B cell (primary cell): ENCODE results near the gene PPP1R13B. TPM values are rescaled to one million over a fixed set of nuclear protein-coding genes. Genes with fewer than 3 reads are reported as not detected.

ENCODE experiments used
- ATAC-seq: fragments of 200-7000 bp; cut with Tn5 transposase; one replicate; pipeline ENCODE4 v1.10.0; 2021; ENCODE audit warnings: low read depth, mild to moderate bottlenecking, moderate number of reproducible peaks, moderate library complexity
- CTCF ChIA-PET: fragments of 350-600 bp; sonication (Branson Sonifier 250); formaldehyde crosslinking; loops from one replicate; lab custom pipeline; 2021; ENCODE audit warnings: antibody characterized with exemption, inconsistent platforms; lab: Charles Lee
- POLR2A ChIA-PET: fragments of 350-600 bp; sonication (Branson Sonifier 250); formaldehyde crosslinking; loops from one replicate; lab custom pipeline; 2021; ENCODE audit warnings: antibody characterized with exemption; lab: Charles Lee
- DNase-seq: peaks from one replicate; pipeline ENCODE4 v3.0.0; 2013
- H2AFZ ChIP-seq: 2 replicates; pipeline ENCODE4 v1.6.1; 2012; ENCODE audit warnings: mild to moderate bottlenecking, low read depth, low read length; ENCODE audit not compliant: insufficient read depth, poor library complexity, severe bottlenecking
- H3K27ac ChIP-seq, 2 donors: 1 replicate in 1 of 2; 2 replicates in 1 of 2; pipeline ENCODE4 v1.5.1; 2012 to 2013; ENCODE audit warnings: low read length in 2 of 2, mild to moderate bottlenecking in 2 of 2, moderate library complexity in 1 of 2
- H3K27me3 ChIP-seq, 4 experiments: fragments of 200-600 bp in 1 of 4; sonication (generic) in 1 of 4; replicated peaks in 1 of 4; 1 replicate in 2 of 4; 2 replicates in 2 of 4; pipeline versions ENCODE4 v1.6.1 to v1.7.0; 2013 to 2016; ENCODE audit warnings: low read length in 3 of 4, mild to moderate bottlenecking in 2 of 4, mixed read lengths in 1 of 4, moderate library complexity in 1 of 4; ENCODE audit not compliant: insufficient read depth in 4 of 4, control insufficient read depth in 3 of 4; ENCODE audit errors: control extremely low read depth in 1 of 4
- H3K36me3 ChIP-seq, 2 experiments: replicated peaks in 1 of 2; 1 replicate in 1 of 2; 2 replicates in 1 of 2; pipeline versions ENCODE4 v1.6.1 to v1.7.1; 2013; ENCODE audit warnings: low read length in 1 of 2; ENCODE audit not compliant: insufficient read depth in 2 of 2, control insufficient read depth in 1 of 2; ENCODE audit errors: control extremely low read depth in 1 of 2, extremely low read depth in 1 of 2
- H3K4me1 ChIP-seq, 2 donors: fragments of 200-600 bp in 1 of 2; sonication (generic) in 1 of 2; 1 replicate in 1 of 2; 2 replicates in 1 of 2; pipeline versions ENCODE4 v1.5.1 to v1.6.1; 2013 to 2017; ENCODE audit warnings: low read length in 2 of 2; ENCODE audit not compliant: control insufficient read depth in 2 of 2, insufficient read depth in 2 of 2
- H3K4me2 ChIP-seq: replicated peaks from 2 replicates; pipeline ENCODE3; 2012; ENCODE audit warnings: mild to moderate bottlenecking, low read depth, low read length; ENCODE audit not compliant: poor library complexity, severe bottlenecking
- H3K4me3 ChIP-seq, 5 experiments: fragments of 200-600 bp in 1 of 5; sonication (generic) in 1 of 5; 1 replicate in 3 of 5; 2 replicates in 2 of 5; pipeline versions ENCODE4 v1.5.1 to v1.7.0; 2011 to 2016; ENCODE audit warnings: low read length in 4 of 5, mild to moderate bottlenecking in 4 of 5, low read depth in 2 of 5, control low read depth in 1 of 5, moderate library complexity in 1 of 5; ENCODE audit not compliant: insufficient read depth in 1 of 5; ENCODE audit errors: control extremely low read depth in 1 of 5, extremely low read depth in 1 of 5
- H3K79me2 ChIP-seq: fragments of 200-600 bp; sonication (generic); one replicate; pipeline ENCODE4 v1.6.0; 2016; ENCODE audit warnings: low read length; ENCODE audit not compliant: control insufficient read depth, insufficient read depth
- H3K9ac ChIP-seq: fragments of 200-600 bp; sonication (generic); 2 replicates; pipeline ENCODE4 v1.6.1; 2017; ENCODE audit warnings: mild to moderate bottlenecking, low read length, moderate library complexity
- H3K9me3 ChIP-seq, 3 donors: one replicate each; pipeline versions ENCODE4 v1.6.1 to v1.7.1; 2013; ENCODE audit warnings: low read length in 2 of 3; ENCODE audit not compliant: control insufficient read depth in 2 of 3, insufficient read depth in 1 of 3; ENCODE audit errors: control extremely low read depth in 1 of 3
- H4K20me1 ChIP-seq: 2 replicates; pipeline ENCODE4 v1.6.0; 2012; ENCODE audit warnings: mild to moderate bottlenecking, low read length; ENCODE audit not compliant: insufficient read depth, control insufficient read depth, poor library complexity, severe bottlenecking
- H3K27ac Mint-ChIP-seq: one replicate; pipeline ENCODE4 v1.8.0; 2021; ENCODE audit warnings: mixed read lengths
- H3K27me3 Mint-ChIP-seq: one replicate; pipeline ENCODE4 v1.8.0; 2021; ENCODE audit warnings: mixed read lengths
- H3K4me1 Mint-ChIP-seq: one replicate; pipeline ENCODE4 v1.8.0; 2021; ENCODE audit warnings: mixed read lengths
- H3K4me3 Mint-ChIP-seq: one replicate; pipeline ENCODE4 v1.8.0; 2021; ENCODE audit warnings: mixed read lengths
- H3K9me3 Mint-ChIP-seq: one replicate; pipeline ENCODE4 v1.8.0; 2022; ENCODE audit warnings: mixed read lengths; ENCODE audit not compliant: insufficient read depth
- CTCF ChIP-seq: fragments of 200-600 bp; IDR thresholded peaks from one replicate; pipeline ENCODE4 v1.8.0; 2022; ENCODE audit warnings: antibody characterized with exemption, mild to moderate bottlenecking
- EZH2 ChIP-seq: IDR thresholded peaks from 2 replicates; pipeline ENCODE4 v1.6.1; 2012; ENCODE audit warnings: borderline replicate concordance, low read depth, mild to moderate bottlenecking, moderate library complexity, low read length; ENCODE audit not compliant: insufficient read depth, poor library complexity, severe bottlenecking
- WGBS: methylation state at CpG from one replicate; pipeline ENCODE4 v1.1.5; 2013; ENCODE audit warnings: missing lambda C conversion rate; ENCODE audit not compliant: insufficient coverage; 5-methylcytosine and 5-hydroxymethylcytosine counted together
- intact Hi-C: fragments of 100-400 bp; cut with micrococcal nuclease; formaldehyde crosslinking; loops from one replicate; pipeline ENCODE4 v1.10.0; 2022
- polyA plus RNA-seq: library from polyadenylated mRNA; depleted of rRNA; stranded (reverse); fragments of >200 nt; gene quantifications from 2 replicates; pipeline ENCODE4 v1.2.3, GENCODE V29; 2012
- total RNA-seq, 2 donors: library from RNA; stranded (reverse); fragments of 120-200 nt in 1 of 2; gene quantifications; 1 replicate in 1 of 2; 2 replicates in 1 of 2; pipeline versions ENCODE4 v1.2.3 to v1.2.4, GENCODE V29; 2013 to 2022

PPP1R13B gene
- total and polyA plus RNA-seq, 2 donors (not counting 1 experiment from before 2014, with no cell fraction given), result 10.1 to 27.7 TPM

DNA sequence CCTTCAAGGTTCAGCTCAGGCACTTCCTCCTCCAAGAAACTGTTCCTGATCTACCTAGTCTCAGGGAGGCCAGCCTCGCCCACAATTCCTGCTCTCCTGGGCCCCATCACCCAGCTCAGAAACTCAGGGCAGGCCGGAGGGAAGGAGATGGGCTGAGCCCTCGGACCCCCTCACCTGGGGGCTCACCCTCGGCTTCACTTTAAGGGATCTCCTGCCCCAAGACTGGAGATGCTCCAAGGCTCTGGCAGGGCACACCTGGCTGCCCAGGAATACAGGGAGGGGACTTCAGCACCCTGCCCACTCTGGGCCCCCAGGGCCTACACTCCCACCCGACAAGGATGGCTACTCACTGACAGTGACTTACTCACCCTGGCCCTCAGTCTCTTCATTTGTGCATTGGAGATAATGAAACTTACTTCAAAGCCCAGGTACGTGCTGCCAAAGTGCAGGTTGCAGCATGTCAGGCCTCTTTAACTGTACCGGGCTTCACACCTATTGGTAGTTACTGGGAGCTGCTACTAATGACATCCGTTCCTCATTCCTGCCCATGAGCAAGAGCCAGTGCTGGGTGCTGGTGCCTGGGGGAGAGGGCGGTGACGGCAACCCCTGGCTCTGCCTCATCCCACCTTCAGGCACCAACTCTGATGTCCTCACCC is 21.0 kb upstream of the PPP1R13B start:
- H3K27me3 ChIP-seq, result peaks cover 0 to 2% (median 1%) of the 10 kb centered on the region in 4 experiments
- DNase-seq (no peak), ATAC-seq (no peak)
- Mint-ChIP-seq H3K27ac (no peak overlapping the region), H3K27me3 (peaks cover 1% of the 10 kb centered on the region), H3K4me1 (peaks cover 7% of the 10 kb centered on the region), H3K9me3 (no peaks in the 10 kb centered on the region), H3K4me3 (no peak overlapping the region)
- no peak for TF ChIP-seq CTCF
- TF ChIP-seq EZH2, result no peak
- WGBS, result 89% methylated on average over 6 of the region's 10 CpGs
- no peak overlapping the region for H3K9ac ChIP-seq
- CTCF ChIA-PET, result no interaction called here
- POLR2A ChIA-PET, result interaction anchor here (0.7 kb wide), 1 partner anchor 21 kb away, joined by 3 read pairs; no protein-coding TSS in a partner anchor
- no peaks in the 10 kb centered on the region for H3K36me3 ChIP-seq
- H3K9me3 ChIP-seq, result no peaks in the 10 kb centered on the region
- no peak overlapping the region for H2AFZ ChIP-seq
- no peaks in the 10 kb centered on the region for H3K79me2 ChIP-seq
- H3K27ac ChIP-seq, result no peak overlapping the region
- no peaks in the 10 kb centered on the region for H4K20me1 ChIP-seq
- peaks cover 11 to 13% of the 10 kb centered on the region in 2 donors for H3K4me1 ChIP-seq
- no peak overlapping the region for H3K4me3 ChIP-seq
- no peak overlapping the region for H3K4me2 ChIP-seq
- intact Hi-C loops, result no loop called here

DNA sequence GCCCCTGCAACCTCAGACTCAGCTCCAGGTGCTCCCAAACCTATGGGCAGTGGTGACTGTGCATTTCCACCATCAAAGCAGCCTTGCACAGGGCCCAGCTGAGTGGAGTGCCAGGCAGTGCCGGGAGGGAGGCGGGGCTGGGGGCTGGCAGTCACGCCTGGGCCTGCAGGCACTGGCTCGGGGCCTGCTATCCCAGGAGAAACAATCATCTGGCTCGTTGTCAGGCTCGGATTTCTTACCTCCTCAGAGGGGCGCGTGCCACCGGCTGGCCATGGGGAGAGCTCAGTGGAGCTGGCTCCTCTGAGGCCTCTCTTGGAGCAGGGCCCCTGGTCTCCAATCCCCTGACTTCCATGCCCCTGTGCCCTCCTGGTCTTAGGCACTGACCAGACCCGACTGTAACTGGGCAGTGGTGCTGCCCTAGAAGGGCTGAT is 20.2 kb upstream of the PPP1R13B start:
- no peak overlapping the region for H3K27ac ChIP-seq
- H3K9me3 ChIP-seq, result no peaks in the 10 kb centered on the region
- ATAC-seq (no peak), DNase-seq (no peak)
- no peak overlapping the region for H3K4me3 Mint-ChIP-seq
- H3K9ac ChIP-seq, result no peak overlapping the region
- H3K4me2 ChIP-seq, result no peak overlapping the region
- H4K20me1 ChIP-seq, result no peaks in the 10 kb centered on the region
- ChIA-PET CTCF (no interaction called here), POLR2A (no interaction called here)
- H2AFZ ChIP-seq, result no peak overlapping the region
- H3K27ac Mint-ChIP-seq, result no peak overlapping the region
- intact Hi-C loops, result no loop called here
- H3K36me3 ChIP-seq, result no peaks in the 10 kb centered on the region
- peaks cover 7 to 11% of the 10 kb centered on the region in 2 donors for H3K4me1 ChIP-seq
- no peaks in the 10 kb centered on the region for H3K9me3 Mint-ChIP-seq
- peaks cover 5% of the 10 kb centered on the region for H3K4me1 Mint-ChIP-seq
- H3K27me3 Mint-ChIP-seq, result peaks cover 6% of the 10 kb centered on the region
- H3K4me3 ChIP-seq, result no peak overlapping the region
- TF ChIP-seq CTCF, result no peak
- no peaks in the 10 kb centered on the region for H3K79me2 ChIP-seq
- WGBS, result 89% methylated on average over 9 of the region's 10 CpGs
- peaks cover 0 to 2% (median 1%) of the 10 kb centered on the region in 4 experiments for H3K27me3 ChIP-seq
